SK-N-SH treated with all-trans-retinoic acid at 6 μM for 48 hours (cell line): ENCODE results near the gene HPS5.
A peak's percentile ranks its signal among the peaks of the same experiment; 100 is the strongest.

Source experiments
- ATAC-seq: fragments of 200-7000 bp; cut with Tn5 transposase; 3 replicates; pipeline ENCODE4 v1.9.1; 2020; ENCODE audit warnings: mild to moderate bottlenecking, moderate library complexity
- ARNTL ChIP-seq: fragments of 450-650 bp; formaldehyde crosslinking; IDR thresholded peaks from 2 replicates; pipeline ENCODE4 v1.5.0; 2020; ENCODE audit warnings: low read depth, mild to moderate bottlenecking, moderate library complexity, borderline replicate concordance
- BACH2 ChIP-seq: fragments of 250-450 bp; sonication (Bioruptor Pico); IDR thresholded peaks from 2 replicates; pipeline ENCODE4 v1.9.0; 2021; ENCODE audit warnings: mild to moderate bottlenecking, borderline replicate concordance
- CREB5 ChIP-seq: fragments of 250-450 bp; sonication (Bioruptor Pico); IDR thresholded peaks from 2 replicates; pipeline ENCODE4 v1.5.1; 2020; ENCODE audit warnings: low read depth, mild to moderate bottlenecking, moderate library complexity
- CSDC2 ChIP-seq: fragments of 250-450 bp; sonication (Bioruptor Pico); IDR thresholded peaks from 2 replicates; pipeline ENCODE4 v1.5.0; 2020; ENCODE audit warnings: mild to moderate bottlenecking, moderate library complexity
- ESRRG ChIP-seq: fragments of 250-450 bp; sonication (Bioruptor Pico); IDR thresholded peaks from 2 replicates; pipeline ENCODE4 v1.6.1; 2021; ENCODE audit warnings: mild to moderate bottlenecking
- GLIS3 ChIP-seq: fragments of 250-450 bp; sonication (Bioruptor Pico); IDR thresholded peaks from 2 replicates; pipeline ENCODE4 v1.5.0; 2020; ENCODE audit warnings: mild to moderate bottlenecking, moderate library complexity
- ISL1 ChIP-seq: fragments of 250-450 bp; sonication (Bioruptor Pico); IDR thresholded peaks from 2 replicates; pipeline ENCODE4 v2.1.2; 2022; ENCODE audit warnings: mild to moderate bottlenecking, moderate library complexity
- OSR1 ChIP-seq: fragments of 250-450 bp; sonication (Bioruptor Pico); IDR thresholded peaks from 2 replicates; pipeline ENCODE4 v1.8.0; 2022; ENCODE audit warnings: moderate library complexity, mild to moderate bottlenecking, inconsistent platforms
- POU6F1 ChIP-seq: fragments of 250-450 bp; sonication (Bioruptor Pico); IDR thresholded peaks from 2 replicates; pipeline ENCODE4 v1.8.0; 2021; ENCODE audit warnings: low read depth, mild to moderate bottlenecking, moderate library complexity, borderline replicate concordance
- PPARA ChIP-seq: fragments of 250-450 bp; sonication (Bioruptor Pico); IDR thresholded peaks from 2 replicates; pipeline ENCODE4 v1.5.0; 2020; ENCODE audit warnings: mild to moderate bottlenecking, borderline replicate concordance
- RARB ChIP-seq: fragments of 250-450 bp; sonication (Bioruptor Pico); IDR thresholded peaks from 2 replicates; pipeline ENCODE4 v1.8.0; 2021; ENCODE audit warnings: mild to moderate bottlenecking, moderate library complexity
- SNAI2 ChIP-seq: fragments of 250-450 bp; sonication (Bioruptor Pico); IDR thresholded peaks from 2 replicates; pipeline ENCODE4 v1.5.0; 2020; ENCODE audit warnings: mild to moderate bottlenecking, moderate library complexity
- TCF4 ChIP-seq: fragments of 250-450 bp; sonication (Bioruptor Pico); IDR thresholded peaks from 2 replicates; pipeline ENCODE4 v1.8.0; 2021; ENCODE audit warnings: mild to moderate bottlenecking, moderate library complexity, borderline replicate concordance
- TOX ChIP-seq: fragments of 250-450 bp; sonication (Bioruptor Pico); IDR thresholded peaks from 2 replicates; pipeline ENCODE4 v1.8.0; 2021; ENCODE audit warnings: mild to moderate bottlenecking, moderate library complexity, borderline replicate concordance
- TSHZ2 ChIP-seq: fragments of 250-450 bp; sonication (Bioruptor Pico); IDR thresholded peaks from 2 replicates; pipeline ENCODE4 v1.5.0; 2020; ENCODE audit warnings: mild to moderate bottlenecking, moderate library complexity
- ZC3H10 ChIP-seq: fragments of 250-450 bp; sonication (Bioruptor Pico); IDR thresholded peaks from 2 replicates; pipeline ENCODE4 v1.5.1; 2021; ENCODE audit warnings: mild to moderate bottlenecking, moderate library complexity
- ZFP3 ChIP-seq: fragments of 250-450 bp; sonication (Bioruptor Pico); IDR thresholded peaks from 2 replicates; pipeline ENCODE4 v1.5.0; 2020; ENCODE audit warnings: mild to moderate bottlenecking, moderate library complexity
- ZFP30 ChIP-seq: fragments of 450-650 bp; formaldehyde crosslinking; IDR thresholded peaks from 2 replicates; pipeline ENCODE4 v1.5.0; 2022; ENCODE audit warnings: mild to moderate bottlenecking, moderate library complexity
- ZNF565 ChIP-seq: fragments of 450-650 bp; formaldehyde crosslinking; conservative IDR thresholded peaks from 2 replicates; pipeline ENCODE4 v1.5.0; 2020; ENCODE audit warnings: low read depth, mild to moderate bottlenecking, moderate library complexity
- ZNF70 ChIP-seq: fragments of 450-650 bp; formaldehyde crosslinking; IDR thresholded peaks from 2 replicates; pipeline ENCODE4 v1.5.0; 2020; ENCODE audit warnings: mild to moderate bottlenecking, moderate library complexity
- ZNF8 ChIP-seq: fragments of 450-650 bp; formaldehyde crosslinking; IDR thresholded peaks from 2 replicates; pipeline ENCODE4 v1.5.0; 2020; ENCODE audit warnings: mild to moderate bottlenecking, moderate library complexity
- TF ChIP-seq, protein P1 (sequence below): fragments of 250-450 bp; sonication (Bioruptor Pico); IDR thresholded peaks from 2 replicates; pipeline ENCODE4 v1.5.1; 2021; ENCODE audit warnings: mild to moderate bottlenecking, moderate library complexity

HPS5 gene

GRCh38 chr11:18312663-18313420 is 9.1 kb downstream of the HPS5 start:
- ATAC-seq: peak; percentile 99
- TF ChIP-seq ISL1 (CRISPR knock-in tag): peak; percentile 71
- no peak for TF ChIP-seq CREB5 (CRISPR knock-in tag)
- no peak for TF ChIP-seq ZNF565 (CRISPR knock-in tag)

DNA sequence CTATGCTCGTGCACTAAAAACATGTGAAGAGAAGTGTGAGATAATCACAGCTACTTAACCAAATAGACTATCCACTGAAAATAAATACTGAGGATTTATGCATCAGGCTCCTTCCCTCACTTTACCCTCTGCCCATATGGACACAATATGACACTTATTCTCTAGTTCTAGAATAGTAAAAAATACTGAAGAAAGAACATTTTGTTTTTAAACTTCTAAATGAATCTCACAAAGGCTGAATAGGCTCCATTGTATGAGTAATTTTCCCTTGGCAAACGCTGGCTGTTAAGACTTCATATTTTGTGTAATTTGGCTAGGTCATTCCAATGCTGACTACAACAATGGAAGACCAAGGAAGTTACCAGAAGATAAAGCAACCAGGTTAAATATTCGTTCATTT is 9.9 kb downstream of the HPS5 start:
- ATAC-seq: no peak
- TF ChIP-seq POU6F1 (no peak), CSDC2 (CRISPR knock-in tag) (no peak), CREB5 (CRISPR knock-in tag) (no peak), ZC3H10 (no peak), GLIS3 (CRISPR knock-in tag) (no peak), TSHZ2 (CRISPR knock-in tag) (no peak), ARNTL (CRISPR knock-in tag) (no peak), ZNF565 (CRISPR knock-in tag) (no peak), ZFP3 (CRISPR knock-in tag) (no peak), ZNF8 (CRISPR knock-in tag) (no peak), RARB (no peak), ZNF70 (no peak), SNAI2 (CRISPR knock-in tag) (no peak)
- TF ChIP-seq, protein P1, sequence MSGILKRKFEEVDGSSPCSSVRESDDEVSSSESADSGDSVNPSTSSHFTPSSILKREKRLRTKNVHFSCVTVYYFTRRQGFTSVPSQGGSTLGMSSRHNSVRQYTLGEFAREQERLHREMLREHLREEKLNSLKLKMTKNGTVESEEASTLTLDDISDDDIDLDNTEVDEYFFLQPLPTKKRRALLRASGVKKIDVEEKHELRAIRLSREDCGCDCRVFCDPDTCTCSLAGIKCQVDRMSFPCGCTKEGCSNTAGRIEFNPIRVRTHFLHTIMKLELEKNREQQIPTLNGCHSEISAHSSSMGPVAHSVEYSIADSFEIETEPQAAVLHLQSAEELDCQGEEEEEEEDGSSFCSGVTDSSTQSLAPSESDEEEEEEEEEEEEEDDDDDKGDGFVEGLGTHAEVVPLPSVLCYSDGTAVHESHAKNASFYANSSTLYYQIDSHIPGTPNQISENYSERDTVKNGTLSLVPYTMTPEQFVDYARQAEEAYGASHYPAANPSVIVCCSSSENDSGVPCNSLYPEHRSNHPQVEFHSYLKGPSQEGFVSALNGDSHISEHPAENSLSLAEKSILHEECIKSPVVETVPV: no peak

- no peak for ATAC-seq
- TF ChIP-seq TOX (CRISPR knock-in tag): no peak
- TF ChIP-seq OSR1: no peak
- no peak for TF ChIP-seq RARB
- TF ChIP-seq ZFP3 (CRISPR knock-in tag): no peak
- no peak for TF ChIP-seq PPARA
- TF ChIP-seq TCF4 (CRISPR knock-in tag): no peak
- no peak for TF ChIP-seq POU6F1
- no peak for TF ChIP-seq ZNF70
- TF ChIP-seq CSDC2 (CRISPR knock-in tag): no peak
- TF ChIP-seq ZNF8 (CRISPR knock-in tag): no peak
- no peak for TF ChIP-seq BACH2 (CRISPR knock-in tag)
- TF ChIP-seq ISL1 (CRISPR knock-in tag): no peak
- TF ChIP-seq ESRRG (CRISPR knock-in tag): no peak
- TF ChIP-seq GLIS3 (CRISPR knock-in tag): no peak
- TF ChIP-seq ZFP30 (CRISPR knock-in tag): no peak
- no peak for TF ChIP-seq ZNF565 (CRISPR knock-in tag)
These were observed 11.1 kb downstream of the HPS5 start for GRCh38 chr11:18310800-18311340.
